ENCODE data around the gene SLC9A7.

Gene SLC9A7

DNA sequence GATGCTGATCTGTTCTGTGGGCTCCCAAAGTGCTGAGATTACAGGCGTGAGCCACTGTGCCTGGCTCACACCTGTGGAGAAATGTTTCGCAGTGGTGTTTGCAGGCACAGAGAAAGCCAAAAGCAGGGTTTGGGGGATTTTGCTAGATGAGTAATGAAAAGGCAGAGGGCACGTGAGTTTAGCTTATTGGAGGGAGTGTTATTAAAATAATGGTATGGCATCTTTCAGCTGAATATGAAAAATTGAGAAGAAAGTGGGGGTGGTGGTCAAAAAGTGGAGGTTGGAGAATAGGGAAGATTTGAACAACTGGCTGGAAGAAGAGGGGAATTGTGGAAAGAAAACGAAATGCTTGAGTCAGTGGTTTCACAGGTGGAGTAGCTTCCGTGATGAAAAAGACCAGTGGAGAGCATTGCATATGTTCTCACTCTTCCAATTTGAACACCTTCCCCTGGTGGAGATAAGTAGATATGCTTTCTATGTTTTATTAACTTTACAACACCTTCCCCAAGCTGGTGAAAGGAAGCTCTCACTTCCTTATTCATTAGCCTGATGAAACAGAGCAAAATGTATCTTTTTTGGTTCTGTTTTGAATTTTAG, 186.5 kb downstream of the SLC9A7 start:
- H3K4me3 ChIP-seq (ENCODE audit: low read depth, low read length): no peak overlapping the region

DNA sequence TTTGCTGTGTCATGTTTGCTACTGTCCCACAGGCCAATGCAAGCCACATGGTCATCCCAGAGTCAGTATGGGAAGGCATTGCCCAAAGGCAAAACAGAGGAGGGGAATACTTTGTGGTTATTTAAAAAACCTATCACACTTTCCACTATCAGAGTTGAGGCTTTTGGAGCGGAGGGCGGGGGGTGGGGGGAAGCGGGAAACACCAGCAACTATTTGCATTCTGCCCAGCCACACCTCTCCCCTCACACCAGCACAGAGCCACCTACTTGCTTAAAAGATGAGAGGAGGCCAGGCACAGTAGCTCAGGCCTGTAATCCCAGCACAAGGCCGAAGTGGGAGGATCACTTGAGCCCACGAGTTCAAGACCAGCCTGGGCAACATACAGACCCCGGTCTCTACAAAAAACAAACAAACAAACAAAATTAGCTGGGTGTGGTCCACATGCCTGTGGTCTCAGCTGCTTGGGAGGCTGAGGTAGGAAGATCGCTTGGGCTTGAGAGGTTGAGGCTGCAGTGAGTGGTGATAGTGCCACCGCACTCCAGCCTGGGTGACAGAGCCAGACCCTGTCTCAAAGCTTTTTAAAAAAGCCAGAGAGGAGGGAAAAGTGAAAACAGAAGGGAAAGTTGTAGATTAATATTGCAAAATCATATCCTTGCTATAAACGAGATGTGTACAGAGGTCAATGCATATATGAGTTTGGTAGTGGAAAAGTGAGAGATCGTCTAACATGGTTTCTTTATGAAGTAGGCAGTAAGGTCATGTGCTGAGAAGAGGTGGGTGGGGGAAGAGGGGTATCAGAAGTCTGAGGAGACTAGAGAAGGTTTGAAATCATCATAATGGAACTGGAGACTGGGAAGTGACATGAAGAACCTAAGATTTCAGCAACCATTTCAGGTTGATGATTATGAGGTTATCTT, 187.2 kb downstream of the SLC9A7 start:
- Histone ChIP-seq H2AFZ (no peak overlapping the region), H3K79me2 (no peaks in the 10 kb centered on the region), H3K27me3 (ENCODE audit: control insufficient read depth, insufficient read depth, low read length) (no peaks in the 10 kb centered on the region), H3K27ac (no peak overlapping the region), H3K9ac (no peak overlapping the region), H3K9me3 (ENCODE audit: control insufficient read depth, low read length) (no peaks in the 10 kb centered on the region), H3K4me3 (ENCODE audit: low read depth, low read length) (no peak overlapping the region), H3K36me3 (ENCODE audit: control insufficient read depth, insufficient read depth, low read length) (no peaks in the 10 kb centered on the region), H3K4me2 (ENCODE audit: low read length) (no peak overlapping the region), H3K4me1 (no peaks in the 10 kb centered on the region)
- TF ChIP-seq, protein P1, sequence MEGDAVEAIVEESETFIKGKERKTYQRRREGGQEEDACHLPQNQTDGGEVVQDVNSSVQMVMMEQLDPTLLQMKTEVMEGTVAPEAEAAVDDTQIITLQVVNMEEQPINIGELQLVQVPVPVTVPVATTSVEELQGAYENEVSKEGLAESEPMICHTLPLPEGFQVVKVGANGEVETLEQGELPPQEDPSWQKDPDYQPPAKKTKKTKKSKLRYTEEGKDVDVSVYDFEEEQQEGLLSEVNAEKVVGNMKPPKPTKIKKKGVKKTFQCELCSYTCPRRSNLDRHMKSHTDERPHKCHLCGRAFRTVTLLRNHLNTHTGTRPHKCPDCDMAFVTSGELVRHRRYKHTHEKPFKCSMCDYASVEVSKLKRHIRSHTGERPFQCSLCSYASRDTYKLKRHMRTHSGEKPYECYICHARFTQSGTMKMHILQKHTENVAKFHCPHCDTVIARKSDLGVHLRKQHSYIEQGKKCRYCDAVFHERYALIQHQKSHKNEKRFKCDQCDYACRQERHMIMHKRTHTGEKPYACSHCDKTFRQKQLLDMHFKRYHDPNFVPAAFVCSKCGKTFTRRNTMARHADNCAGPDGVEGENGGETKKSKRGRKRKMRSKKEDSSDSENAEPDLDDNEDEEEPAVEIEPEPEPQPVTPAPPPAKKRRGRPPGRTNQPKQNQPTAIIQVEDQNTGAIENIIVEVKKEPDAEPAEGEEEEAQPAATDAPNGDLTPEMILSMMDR (IDR thresholded peaks at IDR 0.05): no peak

More for the DNA sequence above, 186.5 kb downstream of the SLC9A7 start:
- TF ChIP-seq, protein P1 (IDR thresholded peaks at IDR 0.05): no peak
- Histone ChIP-seq H3K9ac (no peak overlapping the region), H3K4me1 (no peaks in the 10 kb centered on the region), H2AFZ (no peak overlapping the region), H3K9me3 (ENCODE audit: control insufficient read depth, low read length) (no peaks in the 10 kb centered on the region), H3K79me2 (no peaks in the 10 kb centered on the region), H3K4me2 (ENCODE audit: low read length) (no peak overlapping the region), H3K27ac (no peak overlapping the region), H3K36me3 (ENCODE audit: control insufficient read depth, insufficient read depth, low read length) (no peaks in the 10 kb centered on the region), H3K27me3 (ENCODE audit: control insufficient read depth, insufficient read depth, low read length) (no peaks in the 10 kb centered on the region)

DNA sequence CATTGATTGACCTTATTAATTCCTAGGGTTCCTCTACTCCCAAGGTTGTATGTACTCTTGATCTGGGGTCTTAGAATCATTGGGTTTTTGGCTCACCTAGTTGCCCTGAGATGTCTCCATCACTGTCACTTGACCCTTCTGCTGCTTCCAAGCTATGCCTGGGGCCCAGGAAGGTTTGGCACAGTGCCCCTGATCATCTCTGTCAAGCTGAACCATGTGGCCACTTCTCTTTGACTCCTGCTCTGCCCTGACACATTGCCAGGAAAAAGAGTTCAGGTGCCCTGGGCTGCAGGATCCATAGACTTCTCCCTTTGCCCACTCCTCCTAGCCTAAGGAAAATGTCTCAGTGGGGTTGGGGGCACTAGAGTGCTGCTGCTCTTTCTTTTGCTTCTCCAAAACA, 189.3 kb downstream of the SLC9A7 start:
- no peaks in the 10 kb centered on the region for H3K9me3 ChIP-seq (ENCODE audit: control insufficient read depth, low read length)
- H3K4me3 ChIP-seq (ENCODE audit: low read depth, low read length): no peak overlapping the region
- H3K27ac ChIP-seq: no peak overlapping the region
- no peak overlapping the region for H2AFZ ChIP-seq
- no peaks in the 10 kb centered on the region for H3K36me3 ChIP-seq (ENCODE audit: control insufficient read depth, insufficient read depth, low read length)
- TF ChIP-seq, protein P1 (IDR thresholded peaks at IDR 0.05): no peak
- H3K4me2 ChIP-seq (ENCODE audit: low read length): no peak overlapping the region
- no peaks in the 10 kb centered on the region for H3K27me3 ChIP-seq (ENCODE audit: control insufficient read depth, insufficient read depth, low read length)
- no peaks in the 10 kb centered on the region for H3K79me2 ChIP-seq
- no peaks in the 10 kb centered on the region for H3K4me1 ChIP-seq
- H3K9ac ChIP-seq: no peak overlapping the region

DNA sequence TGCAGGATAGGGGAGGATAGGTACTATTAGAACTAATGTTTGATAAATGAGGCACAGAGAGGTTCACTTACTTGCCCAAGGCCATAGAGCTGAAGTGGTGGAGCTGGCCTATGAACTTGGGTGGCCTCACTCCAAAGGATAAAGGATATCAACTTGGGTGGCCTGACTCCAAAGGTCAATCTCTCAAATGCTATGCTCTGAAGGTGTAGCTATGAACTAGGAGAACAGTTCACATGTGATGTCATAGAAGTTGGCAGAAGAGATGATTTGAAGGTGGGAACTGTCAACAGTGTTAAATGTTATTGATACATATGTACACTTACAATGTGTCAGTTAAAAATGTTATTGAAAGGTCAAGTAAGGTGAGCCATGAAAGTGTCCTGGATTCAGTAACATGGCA, 191.5 kb downstream of the SLC9A7 start:
- TF ChIP-seq, protein P1 (IDR thresholded peaks at IDR 0.05): no peak
- Histone ChIP-seq H2AFZ (no peak overlapping the region), H3K36me3 (ENCODE audit: control insufficient read depth, insufficient read depth, low read length) (no peaks in the 10 kb centered on the region), H3K79me2 (no peaks in the 10 kb centered on the region), H3K9me3 (ENCODE audit: control insufficient read depth, low read length) (no peaks in the 10 kb centered on the region), H3K27ac (no peak overlapping the region), H3K4me1 (no peaks in the 10 kb centered on the region), H3K27me3 (ENCODE audit: control insufficient read depth, insufficient read depth, low read length) (no peaks in the 10 kb centered on the region), H3K9ac (no peak overlapping the region), H3K4me2 (ENCODE audit: low read length) (no peak overlapping the region), H3K4me3 (ENCODE audit: low read depth, low read length) (no peak overlapping the region)

All from parathyroid adenoma (tissue), 2 donors.